ENCODE results near the gene SPEM3.
"Not testable (repeated sequence)": the region's sequence is repeated elsewhere in the genome, so short reads cannot be mapped to it uniquely, and the experiment has no call there.

Gene SPEM3

GRCh38 chr17:7442142-7442541, 13.5 kb downstream of the SPEM3 start:
- no peak for DNase-seq (ENCODE audit: low read depth)

GRCh38 chr17:7443499-7444485, 15.1 kb downstream of the SPEM3 start:
- no peak for DNase-seq (ENCODE audit: low read depth)

- no peak for DNase-seq (ENCODE audit: low read depth)
Observed at GRCh38 chr17:7444682-7445618, 16.3 kb downstream of the SPEM3 start, which contains the start of gene CHRNB1. Gene CHRNB1, plus strand, starts transcription at chr17:7445061. Its CDS starts 67 bp downstream, at chr17:7445128.

GRCh38 chr17:7445619-7445968, 16.9 kb downstream of the SPEM3 start:
- no peak for DNase-seq (ENCODE audit: low read depth)

GRCh38 chr17:7448461-7448860, 19.8 kb downstream of the SPEM3 start:
- DNase-seq (ENCODE audit: low read depth) = no peak

- no peak for DNase-seq (ENCODE audit: low read depth)
Observed at GRCh38 chr17:7459961-7460545, 31.4 kb downstream of the SPEM3 start.

GRCh38 chr17:7460850-7461660, 32.4 kb downstream of the SPEM3 start:
- no peak for DNase-seq (ENCODE audit: low read depth)

GRCh38 chr17:7462474-7463371, 34.1 kb downstream of the SPEM3 start:
- DNase-seq (ENCODE audit: low read depth) = no peak

GRCh38 chr17:7463372-7463846, 34.8 kb downstream of the SPEM3 start:
- DNase-seq (ENCODE audit: low read depth) = no peak

GRCh38 chr17:7464081-7464480, 35.4 kb downstream of the SPEM3 start:
- DNase-seq (ENCODE audit: low read depth) = no peak

GRCh38 chr17:7465597-7466275, 37.1 kb downstream of the SPEM3 start:
- DNase-seq (ENCODE audit: low read depth) = no peak

GRCh38 chr17:7466318-7466638, 37.6 kb downstream of the SPEM3 start:
- DNase-seq (ENCODE audit: low read depth) = no peak

- DNase-seq (ENCODE audit: low read depth) = no peak
Observed at GRCh38 chr17:7466639-7467341, 38.1 kb downstream of the SPEM3 start.

- no peak for DNase-seq (ENCODE audit: low read depth)
Observed at GRCh38 chr17:7467498-7467897, 38.8 kb downstream of the SPEM3 start.

- no peak for DNase-seq (ENCODE audit: low read depth)
Observed at GRCh38 chr17:7468290-7468689, 39.6 kb downstream of the SPEM3 start.

GRCh38 chr17:7468804-7469389, 40.2 kb downstream of the SPEM3 start:
- no peak for DNase-seq (ENCODE audit: low read depth)

GRCh38 chr17:7469843-7470242, 41.2 kb downstream of the SPEM3 start:
- DNase-seq (ENCODE audit: low read depth) = not testable (repeated sequence)

- DNase-seq (ENCODE audit: low read depth) = not testable (repeated sequence)
Observed at GRCh38 chr17:7470457-7470973, 41.9 kb downstream of the SPEM3 start.

All from HS-27A (cell line).